IMR-90 (cell line): ENCODE measurements around the gene RAET1G. TPM values are rescaled to one million over a fixed set of nuclear protein-coding genes. Genes with fewer than 3 reads are reported as not detected.

Source experiments
- ATAC-seq: fragments of 200-7000 bp; cut with Tn5 transposase; 2 replicates; pipeline ENCODE4 v1.9.1; 2020; ENCODE audit warnings: low read depth, mild to moderate bottlenecking, moderate library complexity
- BruUV-seq: library from RNA; stranded (reverse); fragments of 400-500 nt; replicated peaks from 2 replicates; lab custom pipeline; 2021; lab: Mats Ljungman, UMichigan
- CTCF ChIA-PET: fragments of 300-600 bp; formaldehyde crosslinking; extraction: SDS; loops from one replicate; lab custom pipeline; 2021; ENCODE audit warnings: antibody characterized with exemption; lab: Yijun Ruan, JAX
- POLR2A ChIA-PET: fragments of 300-600 bp; sonication (Branson Sonifier 250); formaldehyde crosslinking; loops from one replicate; lab custom pipeline; 2022; ENCODE audit warnings: antibody characterized with exemption; ENCODE audit not compliant: unreplicated experiment; lab: Charles Lee
- DNase-seq: peaks from one replicate; pipeline ENCODE4 v3.0.0; 2013
- H2AFZ ChIP-seq: replicated peaks from 2 replicates; pipeline ENCODE3; 2013; ENCODE audit warnings: low read length, mild to moderate bottlenecking; ENCODE audit not compliant: poor library complexity
- H2AK5ac ChIP-seq: 2 replicates; pipeline ENCODE4 v1.6.1; 2013; ENCODE audit warnings: low read depth, low read length, inconsistent platforms
- H2AK9ac ChIP-seq: replicated peaks from 2 replicates; pipeline ENCODE3; 2013; ENCODE audit warnings: mild to moderate bottlenecking, low read depth, low read length, moderate library complexity; ENCODE audit not compliant: poor library complexity
- H2BK120ac ChIP-seq: 2 replicates; pipeline ENCODE4 v1.6.1; 2013; ENCODE audit warnings: low read depth, low read length, inconsistent platforms
- H2BK15ac ChIP-seq: 3 replicates; pipeline ENCODE4 v1.6.1; 2013; ENCODE audit warnings: low read depth, low read length, inconsistent platforms
- H2BK20ac ChIP-seq: 2 replicates; pipeline ENCODE4 v1.6.1; 2013; ENCODE audit warnings: low read depth, mild to moderate bottlenecking, inconsistent platforms, low read length, moderate library complexity
- H2BK5ac ChIP-seq: 2 replicates; pipeline ENCODE4 v1.6.1; 2013; ENCODE audit warnings: mild to moderate bottlenecking, low read depth, low read length, inconsistent platforms; ENCODE audit not compliant: poor library complexity, severe bottlenecking
- H3K14ac ChIP-seq: replicated peaks from 2 replicates; pipeline ENCODE4 v1.6.1; 2013; ENCODE audit warnings: low read depth, low read length, inconsistent platforms
- H3K18ac ChIP-seq: 2 replicates; pipeline ENCODE4 v1.6.1; 2013; ENCODE audit warnings: low read depth, low read length, control low read depth
- H3K23ac ChIP-seq: 2 replicates; pipeline ENCODE4 v1.6.1; 2013; ENCODE audit warnings: low read depth, low read length, inconsistent platforms
- H3K27ac ChIP-seq: 2 replicates; pipeline ENCODE4 v1.5.1; 2013; ENCODE audit warnings: mild to moderate bottlenecking, control low read depth, low read length; ENCODE audit not compliant: insufficient read depth
- H3K27me3 ChIP-seq: 2 replicates; pipeline ENCODE4 v1.6.1; 2013; ENCODE audit warnings: low read length; ENCODE audit not compliant: control insufficient read depth, insufficient read depth
- H3K36me3 ChIP-seq: 2 replicates; pipeline ENCODE4 v1.6.1; 2013; ENCODE audit warnings: low read length, mixed read lengths; ENCODE audit not compliant: control insufficient read depth, insufficient read depth
- H3K4ac ChIP-seq: 2 replicates; pipeline ENCODE4 v1.6.1; 2013; ENCODE audit warnings: low read depth, low read length, inconsistent platforms
- H3K4me1 ChIP-seq: 2 replicates; pipeline ENCODE4 v1.6.1; 2013; ENCODE audit warnings: low read length, mixed read lengths; ENCODE audit not compliant: control insufficient read depth, insufficient read depth
- H3K4me2 ChIP-seq: 2 replicates; pipeline ENCODE4 v1.6.1; 2013; ENCODE audit warnings: low read depth, mild to moderate bottlenecking, control low read depth, low read length, moderate library complexity
- H3K4me3 ChIP-seq: 2 replicates; pipeline ENCODE4 v1.5.1; 2013; ENCODE audit warnings: low read depth, mild to moderate bottlenecking, control low read depth, low read length, moderate library complexity; ENCODE audit not compliant: insufficient read depth
- H3K56ac ChIP-seq: 2 replicates; pipeline ENCODE4 v1.6.1; 2013; ENCODE audit warnings: low read length, inconsistent platforms; ENCODE audit not compliant: insufficient read depth; ENCODE audit errors: extremely low read depth
- H3K79me1 ChIP-seq, 2 experiments: 2 replicates each; pipeline ENCODE4 v1.6.1; 2013; ENCODE audit warnings: low read length in 2 of 2, inconsistent platforms in 1 of 2, low read depth in 1 of 2
- H3K9ac ChIP-seq: 2 replicates; pipeline ENCODE4 v1.6.1; 2013; ENCODE audit warnings: low read depth, low read length, control low read depth
- H3K9me1 ChIP-seq: 2 replicates; pipeline ENCODE4 v1.6.1; 2013; ENCODE audit warnings: low read length, inconsistent platforms; ENCODE audit not compliant: insufficient read depth
- H3K9me3 ChIP-seq: 2 replicates; pipeline ENCODE4 v1.6.1; 2013; ENCODE audit warnings: low read length; ENCODE audit not compliant: control insufficient read depth, insufficient read depth
- H4K20me1 ChIP-seq: 2 replicates; pipeline ENCODE4 v1.6.1; 2013; ENCODE audit warnings: low read length, inconsistent platforms; ENCODE audit not compliant: insufficient read depth
- H4K5ac ChIP-seq: 2 replicates; pipeline ENCODE4 v1.6.1; 2013; ENCODE audit warnings: mild to moderate bottlenecking, low read depth, low read length, control low read depth
- H4K8ac ChIP-seq, 2 experiments: 2 replicates each; pipeline ENCODE4 v1.6.1; 2013; ENCODE audit warnings: low read depth in 2 of 2, low read length in 2 of 2, control low read depth in 1 of 2, inconsistent platforms in 1 of 2
- H4K91ac ChIP-seq: 2 replicates; pipeline ENCODE4 v1.6.1; 2013; ENCODE audit warnings: low read depth, low read length, inconsistent platforms; ENCODE audit not compliant: insufficient read depth
- BHLHE40 ChIP-seq: fragments of 150-350 bp; IDR thresholded peaks from 2 replicates; pipeline ENCODE4 v1.6.1; 2016; ENCODE audit warnings: mild to moderate bottlenecking, low read depth, low read length
- CEBPB ChIP-seq: IDR thresholded peaks from 2 replicates; pipeline ENCODE4 v1.6.1; 2012; ENCODE audit warnings: low read depth, low read length, improper control_type of control experiment
- CHD1 ChIP-seq: IDR thresholded peaks from 2 replicates; pipeline ENCODE4 v1.6.1; 2012; ENCODE audit warnings: low read depth, low read length, improper control_type of control experiment
- ELK1 ChIP-seq: fragments of 150-350 bp; IDR thresholded peaks from 2 replicates; pipeline ENCODE4 v1.6.1; 2016; ENCODE audit warnings: low read depth, mild to moderate bottlenecking, low read length, moderate library complexity, borderline replicate concordance
- FOS ChIP-seq: fragments of 150-350 bp; IDR thresholded peaks from 2 replicates; pipeline ENCODE4 v1.6.1; 2016; ENCODE audit warnings: low read depth, low read length
- MAFK ChIP-seq: IDR thresholded peaks from 2 replicates; pipeline ENCODE4 v1.6.1; 2012; ENCODE audit warnings: low read depth, low read length, improper control_type of control experiment
- MAZ ChIP-seq: IDR thresholded peaks from 2 replicates; pipeline ENCODE4 v1.6.1; 2012; ENCODE audit warnings: low read depth, mild to moderate bottlenecking, low read length, improper control_type of control experiment, moderate library complexity, borderline replicate concordance
- MXI1 ChIP-seq: IDR thresholded peaks from 2 replicates; pipeline ENCODE4 v1.6.1; 2012; ENCODE audit warnings: low read depth, mild to moderate bottlenecking, low read length, moderate library complexity, borderline replicate concordance
- NFE2L2 ChIP-seq: fragments of 150-350 bp; IDR thresholded peaks from 2 replicates; pipeline ENCODE4 v1.6.1; 2016; ENCODE audit warnings: low read depth, mild to moderate bottlenecking, low read length
- POLR2A ChIP-seq: IDR thresholded peaks from 2 replicates; pipeline ENCODE4 v1.6.1; 2012; ENCODE audit warnings: mild to moderate bottlenecking, low read depth, low read length
- RCOR1 ChIP-seq: IDR thresholded peaks from 2 replicates; pipeline ENCODE4 v1.6.1; 2012; ENCODE audit warnings: mild to moderate bottlenecking, low read length, improper control_type of control experiment; ENCODE audit not compliant: insufficient replicate concordance
- RFX5 ChIP-seq: IDR thresholded peaks from 2 replicates; pipeline ENCODE4 v1.8.0; 2012; ENCODE audit warnings: low read depth, mild to moderate bottlenecking, low read length, moderate library complexity
- SMC3 ChIP-seq: fragments of 150-350 bp; IDR thresholded peaks from 2 replicates; pipeline ENCODE4 v1.6.1; 2016; ENCODE audit warnings: low read depth, mild to moderate bottlenecking, antibody characterized with exemption, low read length, moderate library complexity
- USF2 ChIP-seq: fragments of 150-350 bp; IDR thresholded peaks from 2 replicates; pipeline ENCODE4 v1.6.1; 2017; ENCODE audit warnings: mild to moderate bottlenecking, antibody characterized with exemption, low read length, low read depth
- WGBS, 2 experiments: methylation state at CpG; one replicate each; pipeline versions ENCODE4 v1.1.5 to v1.1.7; 2013; ENCODE audit warnings: missing lambda C conversion rate in 2 of 2; ENCODE audit not compliant: insufficient read length in 1 of 2; ENCODE audit errors: extremely low coverage in 2 of 2; 5-methylcytosine and 5-hydroxymethylcytosine counted together
- dilution Hi-C: fragments of 300-500 bp; cut with HindIII; formaldehyde crosslinking; loops from one replicate; pipeline ENCODE4 v1.14.3; 2018; ENCODE audit warnings: low sequenced_read_pairs; ENCODE audit not compliant: unreplicated experiment
- in situ Hi-C: fragments of 300-500 bp; cut with MboI; formaldehyde crosslinking; loops from 3 replicates; pipeline ENCODE4 v1.14.3; 2019; ENCODE audit warnings: low sequenced_read_pairs, inconsistent platforms, mixed read lengths
- intact Hi-C: fragments of 100-400 bp; cut with micrococcal nuclease; formaldehyde crosslinking; loops from 2 replicates; pipeline ENCODE4 v1.10.0; 2022
- polyA plus RNA-seq, 3 experiments: library from polyadenylated mRNA; depleted of rRNA; stranded (reverse); fragments of >200 nt; gene quantifications; 2 replicates each; pipeline ENCODE4 v1.2.3, GENCODE V29; 2012; ENCODE audit warnings: low replicate concordance in 1 of 3
- total RNA-seq: library from RNA; depleted of rRNA; stranded (reverse); fragments of >200 nt; gene quantifications from 2 replicates; pipeline ENCODE4 v1.2.3, GENCODE V29; 2012

The RAET1G gene
- total and polyA plus RNA-seq, 2 of the 4 experiments (the other 2 are of a cell fraction): 1.3 to 4.2 TPM

- peaks cover 5% of the 10 kb centered on the region; the same call in 1 of the 2 replicates for H3K9me1 ChIP-seq
- no peak overlapping the region for H3K23ac ChIP-seq
- H3K79me1 ChIP-seq: no peaks in the 10 kb centered on the region
- BruUV-seq: no TSS peak
- H2BK15ac ChIP-seq: no peak overlapping the region
- no peak overlapping the region for H2BK20ac ChIP-seq
- 89% methylated on average over 1 of the region's 3 CpGs; no CpG with 5 or more reads in 1 of the 2 experiments for WGBS, 2 experiments
- peaks cover 14% of the 10 kb centered on the region for H3K4me1 ChIP-seq
- no peak overlapping the region for H4K91ac ChIP-seq
- DNase-seq: no peak
- dilution Hi-C loops (no loop called here), intact Hi-C loops (no loop called here), in situ Hi-C loops (no loop called here)
- no peak overlapping the region for H3K27ac ChIP-seq
- H3K36me3 ChIP-seq: no peaks in the 10 kb centered on the region
- TF ChIP-seq NFE2L2 (no peak), FOS (no peak), ELK1 (no peak), RCOR1 (no peak), MAZ (no peak), RFX5 (no peak), POLR2A (no peak), MAFK (no peak), USF2 (no peak), MXI1 (no peak), SMC3 (no peak), CEBPB (no peak), BHLHE40 (no peak), CHD1 (no peak)
- H4K8ac ChIP-seq: no peak overlapping the region
- H3K4ac ChIP-seq: no peak overlapping the region
- POLR2A ChIA-PET: no interaction called here
- no peak overlapping the region for H2AFZ ChIP-seq
- no peak overlapping the region for H4K5ac ChIP-seq
- H4K20me1 ChIP-seq: no peaks in the 10 kb centered on the region
- H3K9ac ChIP-seq: no peak overlapping the region
- no peak overlapping the region for H3K14ac ChIP-seq
- no peak overlapping the region for H3K4me3 ChIP-seq
- H3K18ac ChIP-seq: no peak overlapping the region
- no peak overlapping the region for H2BK120ac ChIP-seq
- H3K4me2 ChIP-seq: no peak overlapping the region
- no peak overlapping the region for H3K56ac ChIP-seq
- no peak for ATAC-seq
- H2BK5ac ChIP-seq: no peak overlapping the region
- peaks cover 5% of the 10 kb centered on the region for H3K27me3 ChIP-seq
- H3K9me3 ChIP-seq: no peaks in the 10 kb centered on the region
- no peak overlapping the region for H2AK5ac ChIP-seq
- CTCF ChIA-PET: interaction anchor here (0.6 kb wide), 1 partner anchor 18 kb away, joined by 3 read pairs; no protein-coding TSS in a partner anchor
- H2AK9ac ChIP-seq: no peak overlapping the region
Measured at GRCh38 chr6:149885888-149886287, 37.0 kb downstream of the RAET1G start.
